Measurements from ENCODE around the gene SMAD6. TPM values are rescaled to one million over a fixed set of nuclear protein-coding genes. Genes with fewer than 3 reads are reported as not detected.

Gene SMAD6
- total RNA-seq, 1 donor from 2014 or later = 14.6 TPM

DNA sequence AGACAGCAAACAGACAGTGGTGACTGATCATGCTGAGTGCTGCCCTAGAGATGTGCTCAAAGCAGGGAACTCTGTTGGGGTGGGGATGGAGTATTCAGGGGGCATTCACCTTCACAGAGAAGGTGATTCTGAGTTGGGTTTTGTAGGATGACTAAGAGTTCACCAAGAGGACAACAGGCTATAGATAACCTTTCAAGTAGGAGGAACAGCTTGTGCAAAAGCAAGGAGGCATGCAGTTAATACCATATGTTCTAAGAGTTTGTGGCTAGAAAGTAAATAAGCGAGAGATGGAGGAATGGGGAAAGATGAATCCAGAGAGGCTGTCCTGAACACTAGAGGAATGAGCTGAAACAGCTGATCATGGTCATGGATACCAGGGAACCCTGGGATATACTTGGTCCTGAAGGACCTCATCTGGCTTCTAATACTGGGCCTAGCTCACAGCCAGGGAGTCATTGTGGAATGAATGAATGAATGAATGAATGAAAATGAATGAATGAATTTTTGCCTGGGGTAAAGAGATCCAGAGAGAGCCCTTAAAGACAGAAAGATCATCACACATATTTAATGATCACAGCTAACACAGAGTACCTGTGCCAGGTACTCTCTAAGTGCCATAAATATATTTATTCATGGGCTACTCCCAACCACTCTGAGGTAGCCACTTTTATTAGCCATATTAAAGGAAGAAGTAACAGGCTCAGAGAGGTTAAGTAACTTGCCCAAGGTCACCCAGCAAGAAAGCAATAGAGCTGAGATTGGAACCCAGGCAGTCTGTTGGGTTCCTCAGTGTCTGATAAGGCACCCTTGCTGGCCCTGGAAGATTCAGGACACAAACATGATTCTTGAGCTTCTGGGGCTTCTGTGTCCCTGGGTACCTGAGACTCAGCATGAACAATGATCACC, 22.0 kb downstream of the SMAD6 start:
- Mint-ChIP-seq H3K27me3 (ENCODE audit: unreplicated experiment) (no peaks in the 10 kb centered on the region), H3K9me3 (ENCODE audit: unreplicated experiment) (no peaks in the 10 kb centered on the region), H3K4me1 (ENCODE audit: unreplicated experiment) (peaks cover 83% of the 10 kb centered on the region), H3K27ac (ENCODE audit: unreplicated experiment) (peak overlapping the region; percentile 85), H3K36me3 (ENCODE audit: unreplicated experiment) (peaks cover 9% of the 10 kb centered on the region), H3K4me3 (ENCODE audit: unreplicated experiment) (no peak overlapping the region)
- no peak for DNase-seq (ENCODE audit: extremely low spot score, unreplicated experiment)
- TF ChIP-seq, protein P1, sequence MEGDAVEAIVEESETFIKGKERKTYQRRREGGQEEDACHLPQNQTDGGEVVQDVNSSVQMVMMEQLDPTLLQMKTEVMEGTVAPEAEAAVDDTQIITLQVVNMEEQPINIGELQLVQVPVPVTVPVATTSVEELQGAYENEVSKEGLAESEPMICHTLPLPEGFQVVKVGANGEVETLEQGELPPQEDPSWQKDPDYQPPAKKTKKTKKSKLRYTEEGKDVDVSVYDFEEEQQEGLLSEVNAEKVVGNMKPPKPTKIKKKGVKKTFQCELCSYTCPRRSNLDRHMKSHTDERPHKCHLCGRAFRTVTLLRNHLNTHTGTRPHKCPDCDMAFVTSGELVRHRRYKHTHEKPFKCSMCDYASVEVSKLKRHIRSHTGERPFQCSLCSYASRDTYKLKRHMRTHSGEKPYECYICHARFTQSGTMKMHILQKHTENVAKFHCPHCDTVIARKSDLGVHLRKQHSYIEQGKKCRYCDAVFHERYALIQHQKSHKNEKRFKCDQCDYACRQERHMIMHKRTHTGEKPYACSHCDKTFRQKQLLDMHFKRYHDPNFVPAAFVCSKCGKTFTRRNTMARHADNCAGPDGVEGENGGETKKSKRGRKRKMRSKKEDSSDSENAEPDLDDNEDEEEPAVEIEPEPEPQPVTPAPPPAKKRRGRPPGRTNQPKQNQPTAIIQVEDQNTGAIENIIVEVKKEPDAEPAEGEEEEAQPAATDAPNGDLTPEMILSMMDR (IDR thresholded peaks at IDR 0.05) = no peak

DNA sequence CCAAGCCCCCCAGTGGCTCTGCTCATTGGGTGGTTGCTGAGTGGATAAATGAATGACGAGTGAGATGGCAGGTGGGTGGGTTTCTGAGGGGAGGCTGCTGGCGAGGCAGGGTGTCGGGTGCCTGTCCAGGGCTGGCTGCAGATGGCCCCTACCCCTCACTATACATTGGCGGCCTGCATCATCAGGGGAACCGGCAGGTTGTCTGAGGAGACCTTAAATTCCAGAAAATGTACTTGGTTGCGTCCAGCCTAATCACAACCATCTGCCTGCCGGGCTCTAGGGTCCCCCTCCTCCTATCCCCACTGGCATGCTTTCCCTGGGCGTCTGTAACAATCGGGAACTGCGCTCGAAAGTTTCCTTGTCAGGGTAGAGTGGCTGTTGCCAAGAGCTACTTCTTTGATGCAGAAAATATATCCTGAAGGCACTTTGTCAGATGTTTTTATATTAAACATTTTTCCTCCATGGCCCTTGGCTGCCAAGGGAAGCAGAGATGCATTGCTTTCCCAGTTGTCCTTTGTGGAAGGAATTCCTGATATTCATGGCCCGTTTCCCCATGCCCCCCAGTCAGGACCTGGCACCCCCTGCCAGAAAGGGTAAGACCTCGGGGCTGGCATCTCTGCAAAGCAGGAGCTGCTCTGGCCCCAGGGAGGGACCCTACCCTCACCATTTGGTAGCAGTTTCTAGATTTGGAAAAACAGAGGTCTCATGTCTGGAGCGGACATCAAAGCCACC, 22.9 kb downstream of the SMAD6 start:
- peak; percentile 87 for DNase-seq (ENCODE audit: extremely low spot score, unreplicated experiment)
- Mint-ChIP-seq H3K27me3 (ENCODE audit: unreplicated experiment) (no peaks in the 10 kb centered on the region), H3K4me3 (ENCODE audit: unreplicated experiment) (peak overlapping the region; percentile 8), H3K9me3 (ENCODE audit: unreplicated experiment) (no peaks in the 10 kb centered on the region), H3K36me3 (ENCODE audit: unreplicated experiment) (peaks cover 9% of the 10 kb centered on the region), H3K27ac (ENCODE audit: unreplicated experiment) (peak overlapping the region; percentile 85), H3K4me1 (ENCODE audit: unreplicated experiment) (peaks cover 84% of the 10 kb centered on the region)
- TF ChIP-seq, protein P1 (IDR thresholded peaks at IDR 0.05) = no peak

DNA sequence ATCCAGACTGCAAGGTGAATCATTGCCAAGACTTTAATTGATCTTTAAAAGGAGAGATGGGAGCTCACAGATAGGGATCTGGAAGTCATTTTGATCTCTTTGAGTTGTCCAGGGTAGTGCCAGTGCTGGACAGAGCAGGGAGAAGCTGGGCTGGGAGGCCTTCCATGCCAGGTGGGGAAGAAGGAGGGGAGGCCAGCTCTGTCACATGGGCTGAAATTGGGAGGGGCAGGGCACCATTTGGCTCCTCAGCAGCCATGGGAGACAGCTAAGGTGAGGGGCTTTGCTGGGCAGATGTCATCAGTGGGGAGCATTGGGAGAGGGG, 23.4 kb downstream of the SMAD6 start:
- DNase-seq (ENCODE audit: extremely low spot score, unreplicated experiment) = no peak
- H3K27me3 Mint-ChIP-seq (ENCODE audit: unreplicated experiment) = no peaks in the 10 kb centered on the region
- TF ChIP-seq, protein P1 (IDR thresholded peaks at IDR 0.05) = no peak
- peaks cover 84% of the 10 kb centered on the region for H3K4me1 Mint-ChIP-seq (ENCODE audit: unreplicated experiment)
- peak overlapping the region; percentile 85 for H3K27ac Mint-ChIP-seq (ENCODE audit: unreplicated experiment)
- H3K4me3 Mint-ChIP-seq (ENCODE audit: unreplicated experiment) = peak overlapping the region; percentile 8
- H3K36me3 Mint-ChIP-seq (ENCODE audit: unreplicated experiment) = peaks cover 9% of the 10 kb centered on the region
- H3K9me3 Mint-ChIP-seq (ENCODE audit: unreplicated experiment) = no peaks in the 10 kb centered on the region

DNA sequence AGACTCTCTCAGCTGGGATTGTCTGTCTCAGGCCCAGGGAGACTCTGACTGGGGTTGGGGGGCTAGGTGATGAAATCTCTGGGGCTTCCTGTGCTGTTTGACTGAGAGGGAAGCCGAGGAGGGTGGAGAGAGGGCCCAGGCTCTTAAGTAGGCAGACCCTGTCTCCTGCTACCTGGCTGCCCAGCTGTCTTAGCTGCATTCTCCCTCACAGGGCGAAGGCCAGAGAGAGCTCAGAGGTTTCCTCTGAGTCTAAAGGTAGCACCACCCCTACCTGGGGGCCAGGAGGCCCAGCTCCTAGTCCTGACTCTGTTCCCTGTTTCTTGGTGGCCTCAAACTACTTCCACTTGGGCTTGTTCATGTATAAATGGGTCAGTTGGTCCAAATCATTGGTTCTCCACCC, 24.4 kb downstream of the SMAD6 start:
- Mint-ChIP-seq H3K27ac (ENCODE audit: unreplicated experiment) (no peak overlapping the region), H3K27me3 (ENCODE audit: unreplicated experiment) (no peaks in the 10 kb centered on the region), H3K9me3 (ENCODE audit: unreplicated experiment) (no peaks in the 10 kb centered on the region), H3K36me3 (ENCODE audit: unreplicated experiment) (peaks cover 7% of the 10 kb centered on the region), H3K4me1 (ENCODE audit: unreplicated experiment) (peaks cover 81% of the 10 kb centered on the region), H3K4me3 (ENCODE audit: unreplicated experiment) (no peak overlapping the region)
- DNase-seq (ENCODE audit: extremely low spot score, unreplicated experiment) = no peak
- TF ChIP-seq, protein P1 (IDR thresholded peaks at IDR 0.05) = no peak

DNA sequence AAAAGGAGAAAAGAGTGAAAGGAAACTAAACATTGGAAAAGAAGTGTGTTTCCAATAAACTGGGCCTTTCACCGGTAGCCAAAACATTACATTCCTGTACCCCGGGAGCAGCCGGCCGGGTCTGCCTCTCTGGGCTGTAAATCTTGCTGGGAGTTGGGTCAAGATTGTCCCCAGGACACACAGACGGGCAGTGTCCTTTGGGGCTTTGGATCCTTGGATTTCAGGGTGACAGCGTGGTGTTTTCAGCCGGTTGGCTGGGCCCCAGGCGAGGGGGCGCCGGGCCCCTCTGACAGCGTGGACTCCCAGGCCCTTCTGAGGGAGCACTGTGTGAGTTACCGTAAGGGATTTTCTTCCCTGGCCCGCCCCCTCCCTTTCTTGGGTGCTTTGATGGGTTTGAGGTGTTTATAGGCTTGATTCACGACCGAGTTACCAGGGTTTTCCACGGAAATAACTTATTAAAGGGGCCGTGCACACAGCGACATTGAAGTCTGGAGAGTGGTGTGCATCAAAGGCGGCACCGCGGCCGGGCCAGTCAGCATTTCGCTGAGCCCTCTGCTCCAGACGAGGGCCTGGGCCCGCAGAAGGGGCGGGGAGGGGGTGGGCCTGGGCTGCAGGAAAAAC, 27.4 kb downstream of the SMAD6 start:
- no peaks in the 10 kb centered on the region for H3K27me3 Mint-ChIP-seq (ENCODE audit: unreplicated experiment)
- no peak for DNase-seq (ENCODE audit: extremely low spot score, unreplicated experiment)
- H3K4me1 Mint-ChIP-seq (ENCODE audit: unreplicated experiment) = peaks cover 60% of the 10 kb centered on the region

More for the DNA sequence above, 27.4 kb downstream of the SMAD6 start:
- TF ChIP-seq, protein P1 (IDR thresholded peaks at IDR 0.05) = no peak
- Mint-ChIP-seq H3K9me3 (ENCODE audit: unreplicated experiment) (no peaks in the 10 kb centered on the region), H3K4me3 (ENCODE audit: unreplicated experiment) (no peak overlapping the region), H3K27ac (ENCODE audit: unreplicated experiment) (peak overlapping the region; percentile 80), H3K36me3 (ENCODE audit: unreplicated experiment) (peaks cover 6% of the 10 kb centered on the region)
